SU-DHL-6 (cell line): ENCODE results near the gene HS3ST4.

Source experiments
- H2AFZ ChIP-seq: fragments of 200-600 bp; sonication (generic); 2 replicates; pipeline ENCODE4 v1.6.1; 2014; ENCODE audit warnings: low read depth, mild to moderate bottlenecking, moderate library complexity, mixed read lengths, antibody characterized with exemption, low read length; ENCODE audit not compliant: severe bottlenecking
- H3F3A ChIP-seq: fragments of 200-600 bp; shearing (Covaris generic); 2 replicates; pipeline ENCODE4 v1.6.0; 2016; ENCODE audit warnings: antibody characterized with exemption, mild to moderate bottlenecking; ENCODE audit not compliant: insufficient read depth
- H3K27ac ChIP-seq: fragments of 200-600 bp; sonication (generic); 2 replicates; pipeline ENCODE4 v1.5.1; 2016; ENCODE audit warnings: low read depth, mild to moderate bottlenecking, low read length, moderate library complexity, mixed read lengths
- H3K27me3 ChIP-seq: fragments of 200-600 bp; sonication (generic), shearing (Covaris generic); 2 replicates; pipeline ENCODE4 v1.6.0; 2014; ENCODE audit warnings: mild to moderate bottlenecking, low read length
- H3K36me3 ChIP-seq: fragments of 200-600 bp; sonication (generic); 2 replicates; pipeline ENCODE4 v1.6.1; 2014; ENCODE audit warnings: mild to moderate bottlenecking, low read length, mixed read lengths
- H3K4me2 ChIP-seq: fragments of 300-600, 200-600 bp; shearing (Covaris generic), sonication (generic); 2 replicates; pipeline ENCODE4 v1.6.0; 2014; ENCODE audit warnings: low read length, low read depth, mild to moderate bottlenecking; ENCODE audit not compliant: poor library complexity, severe bottlenecking
- H3K4me3 ChIP-seq: fragments of 200-600 bp; sonication (generic); 2 replicates; pipeline ENCODE4 v1.5.1; 2014; ENCODE audit warnings: antibody characterized with exemption, low read length, mild to moderate bottlenecking, mixed read lengths; ENCODE audit not compliant: insufficient read depth, poor library complexity, severe bottlenecking
- H3K79me2 ChIP-seq: fragments of 200-600 bp; sonication (generic); 2 replicates; pipeline ENCODE4 v1.6.1; 2014; ENCODE audit warnings: mild to moderate bottlenecking, low read length, moderate library complexity; ENCODE audit not compliant: insufficient read depth
- H3K9ac ChIP-seq: fragments of 200-600 bp; sonication (generic); 2 replicates; pipeline ENCODE4 v1.7.0; 2014; ENCODE audit warnings: mild to moderate bottlenecking, low read length
- H3K9me2 ChIP-seq: fragments of 200-600 bp; sonication (generic); replicated peaks from 2 replicates; pipeline ENCODE4 v1.6.1; 2014; ENCODE audit warnings: low read length; ENCODE audit not compliant: insufficient read depth
- H3K9me3 ChIP-seq: fragments of 200-600 bp; sonication (generic); 2 replicates; pipeline ENCODE4 v1.6.1; 2014; ENCODE audit warnings: low read length, mixed read lengths; ENCODE audit not compliant: insufficient read depth
- H4K20me1 ChIP-seq: fragments of 200-600 bp; sonication (generic); 2 replicates; pipeline ENCODE4 v1.6.1; 2014; ENCODE audit warnings: low read depth, mild to moderate bottlenecking, antibody characterized with exemption, low read length, moderate library complexity, mixed read lengths
- EZH2phosphoT487 ChIP-seq: fragments of 200-600 bp; sonication (generic), shearing (Covaris generic); conservative IDR thresholded peaks from 2 replicates; pipeline ENCODE4 v1.6.1; 2018; ENCODE audit warnings: mild to moderate bottlenecking, antibody characterized with exemption, low read length, moderate library complexity, mixed read lengths
- TF ChIP-seq, protein P1 (sequence below): fragments of 200-600 bp; sonication (generic); IDR thresholded peaks from one replicate; pipeline ENCODE4 v1.5.1; 2017; ENCODE audit warnings: antibody characterized with exemption, mild to moderate bottlenecking, low read length, moderate library complexity; ENCODE audit not compliant: insufficient read depth, poor library complexity, severe bottlenecking

The HS3ST4 gene

DNA sequence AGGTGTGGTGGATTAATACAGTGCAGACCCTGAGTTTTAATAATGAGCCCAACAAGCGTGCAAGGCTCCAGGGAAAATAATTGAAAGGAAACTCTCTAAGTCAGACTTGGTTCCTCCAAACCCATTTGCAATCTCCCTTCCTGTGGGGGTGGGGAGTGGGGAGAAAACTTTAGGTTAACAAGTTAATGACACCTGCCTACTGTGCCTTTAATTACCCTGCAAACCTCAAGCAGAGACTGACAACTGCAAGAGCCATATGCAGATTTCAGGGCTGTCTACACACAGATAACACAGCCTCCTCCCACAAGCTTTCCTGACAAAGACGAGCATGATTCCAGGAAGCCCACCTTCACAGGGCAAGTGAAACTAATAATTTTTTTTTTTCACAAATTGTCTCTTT is 359.3 kb downstream of the HS3ST4 start:
- Histone ChIP-seq H3K27ac (no peak overlapping the region), H3K79me2 (no peaks in the 10 kb centered on the region), H3K27me3 (no peaks in the 10 kb centered on the region), H3K9me2 (no peaks in the 10 kb centered on the region), H3K4me3 (no peak overlapping the region), H4K20me1 (no peaks in the 10 kb centered on the region), H3K36me3 (no peaks in the 10 kb centered on the region), H3K4me2 (no peak overlapping the region), H3F3A (no peaks in the 10 kb centered on the region), H3K9me3 (no peaks in the 10 kb centered on the region), H2AFZ (no peak overlapping the region), H3K9ac (no peak overlapping the region)
- TF ChIP-seq EZH2phosphoT487: no peak
- TF ChIP-seq, protein P1, sequence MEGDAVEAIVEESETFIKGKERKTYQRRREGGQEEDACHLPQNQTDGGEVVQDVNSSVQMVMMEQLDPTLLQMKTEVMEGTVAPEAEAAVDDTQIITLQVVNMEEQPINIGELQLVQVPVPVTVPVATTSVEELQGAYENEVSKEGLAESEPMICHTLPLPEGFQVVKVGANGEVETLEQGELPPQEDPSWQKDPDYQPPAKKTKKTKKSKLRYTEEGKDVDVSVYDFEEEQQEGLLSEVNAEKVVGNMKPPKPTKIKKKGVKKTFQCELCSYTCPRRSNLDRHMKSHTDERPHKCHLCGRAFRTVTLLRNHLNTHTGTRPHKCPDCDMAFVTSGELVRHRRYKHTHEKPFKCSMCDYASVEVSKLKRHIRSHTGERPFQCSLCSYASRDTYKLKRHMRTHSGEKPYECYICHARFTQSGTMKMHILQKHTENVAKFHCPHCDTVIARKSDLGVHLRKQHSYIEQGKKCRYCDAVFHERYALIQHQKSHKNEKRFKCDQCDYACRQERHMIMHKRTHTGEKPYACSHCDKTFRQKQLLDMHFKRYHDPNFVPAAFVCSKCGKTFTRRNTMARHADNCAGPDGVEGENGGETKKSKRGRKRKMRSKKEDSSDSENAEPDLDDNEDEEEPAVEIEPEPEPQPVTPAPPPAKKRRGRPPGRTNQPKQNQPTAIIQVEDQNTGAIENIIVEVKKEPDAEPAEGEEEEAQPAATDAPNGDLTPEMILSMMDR: no peak

DNA sequence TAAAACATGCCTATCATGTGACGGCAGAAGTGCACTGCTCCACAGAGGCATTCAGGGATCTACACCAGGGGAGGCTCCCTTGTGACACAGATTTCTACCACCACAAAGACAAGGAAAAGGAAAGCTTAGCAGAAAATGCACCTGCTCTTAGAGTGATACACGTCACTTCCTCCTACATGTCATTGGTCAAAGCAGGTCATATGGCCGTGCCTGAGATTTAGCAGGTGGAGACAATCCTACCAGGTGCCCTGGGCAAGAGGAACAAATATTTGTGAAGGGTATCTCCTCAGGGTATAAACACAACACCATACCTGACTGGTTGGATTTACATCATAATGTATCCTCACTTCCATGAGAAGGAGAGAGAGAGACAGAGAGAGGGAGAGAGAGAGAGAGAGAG is 362.1 kb downstream of the HS3ST4 start:
- H3K4me2 ChIP-seq: no peak overlapping the region
- H3K4me3 ChIP-seq: no peak overlapping the region
- TF ChIP-seq, protein P1: no peak
- no peak for TF ChIP-seq EZH2phosphoT487
- H3K9ac ChIP-seq: no peak overlapping the region
- H3K36me3 ChIP-seq: no peaks in the 10 kb centered on the region
- H3K9me3 ChIP-seq: no peaks in the 10 kb centered on the region
- no peak overlapping the region for H3K27ac ChIP-seq
- no peaks in the 10 kb centered on the region for H4K20me1 ChIP-seq
- no peaks in the 10 kb centered on the region for H3K79me2 ChIP-seq
- no peaks in the 10 kb centered on the region for H3K27me3 ChIP-seq
- no peaks in the 10 kb centered on the region for H3F3A ChIP-seq
- no peaks in the 10 kb centered on the region for H3K9me2 ChIP-seq
- H2AFZ ChIP-seq: no peak overlapping the region

DNA sequence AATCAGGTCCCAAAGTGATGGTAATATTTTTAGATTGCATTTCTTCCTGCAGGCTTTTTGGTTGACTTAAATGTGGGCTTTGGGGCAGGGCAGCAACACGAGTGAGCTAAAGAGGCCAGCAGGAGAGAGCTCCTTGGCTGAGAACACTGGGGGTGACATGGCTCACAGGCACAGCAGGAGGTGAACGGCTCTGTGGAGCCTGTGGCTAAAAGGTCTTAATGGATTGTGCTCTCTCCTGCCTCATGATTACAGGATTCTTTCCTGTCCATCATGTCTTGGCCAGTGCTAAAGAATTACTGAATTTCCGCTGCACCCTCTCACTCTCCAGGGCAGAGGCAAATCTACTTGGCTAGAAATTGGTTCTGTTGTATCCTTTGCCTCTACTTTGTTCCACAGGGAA is 366.6 kb downstream of the HS3ST4 start:
- no peaks in the 10 kb centered on the region for H3F3A ChIP-seq
- H3K4me2 ChIP-seq: no peak overlapping the region
- H3K4me3 ChIP-seq: no peak overlapping the region
- TF ChIP-seq EZH2phosphoT487: no peak
- TF ChIP-seq, protein P1: no peak
- H3K36me3 ChIP-seq: no peaks in the 10 kb centered on the region
- H4K20me1 ChIP-seq: no peaks in the 10 kb centered on the region
- H3K79me2 ChIP-seq: no peaks in the 10 kb centered on the region
- H3K27ac ChIP-seq: no peak overlapping the region
- H3K9me2 ChIP-seq: no peaks in the 10 kb centered on the region
- no peak overlapping the region for H2AFZ ChIP-seq
- no peaks in the 10 kb centered on the region for H3K27me3 ChIP-seq
- no peak overlapping the region for H3K9ac ChIP-seq
- no peaks in the 10 kb centered on the region for H3K9me3 ChIP-seq
